ENCODE data around the gene LGALS12.
"Not testable (repeated sequence)": the region's sequence is repeated elsewhere in the genome, so short reads cannot be mapped to it uniquely, and the experiment has no call there.

The LGALS12 gene

DNA sequence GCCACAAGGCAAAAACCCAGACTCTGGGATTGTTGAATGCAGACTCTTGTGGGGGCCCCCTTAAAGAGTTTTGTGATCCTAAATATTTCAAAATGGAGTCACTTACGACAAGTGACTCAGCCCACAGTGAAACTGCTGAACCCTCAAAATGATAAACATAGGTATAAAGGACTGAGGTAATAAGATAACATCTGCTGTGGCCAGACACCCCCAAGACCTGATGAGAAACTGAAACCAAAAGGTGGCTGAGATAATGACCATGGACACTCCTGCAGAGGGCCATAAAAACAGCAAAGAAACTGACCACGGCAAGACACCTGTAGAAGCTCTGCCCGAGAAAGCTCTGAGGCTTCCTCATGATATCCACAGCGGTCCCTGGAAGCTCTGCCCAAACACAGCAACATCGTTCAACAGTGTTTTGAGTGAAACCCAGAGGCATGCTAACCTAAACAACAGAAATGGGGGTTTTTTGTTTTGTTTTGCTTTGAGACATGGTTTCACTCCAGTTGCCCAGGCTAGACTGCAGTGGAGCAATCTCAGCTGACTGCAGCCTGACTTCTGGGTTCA lies 29.1 kb downstream of the LGALS12 start:
- no peak for DNase-seq

- no peak for DNase-seq
Measured at GRCh38 chr11:63535734-63536133, 29.9 kb downstream of the LGALS12 start.

- DNase-seq, result no peak
Measured at GRCh38 chr11:63536669-63537292, 30.9 kb downstream of the LGALS12 start, which contains the start of gene PLAAT4. TSS of gene PLAAT4 (plus strand) at chr11:63536808. CDS start at chr11:63536869, 61 bp downstream.

- DNase-seq, result peak; percentile 56 to 79
Measured at GRCh38 chr11:63537293-63538101, 31.6 kb downstream of the LGALS12 start.

DNA sequence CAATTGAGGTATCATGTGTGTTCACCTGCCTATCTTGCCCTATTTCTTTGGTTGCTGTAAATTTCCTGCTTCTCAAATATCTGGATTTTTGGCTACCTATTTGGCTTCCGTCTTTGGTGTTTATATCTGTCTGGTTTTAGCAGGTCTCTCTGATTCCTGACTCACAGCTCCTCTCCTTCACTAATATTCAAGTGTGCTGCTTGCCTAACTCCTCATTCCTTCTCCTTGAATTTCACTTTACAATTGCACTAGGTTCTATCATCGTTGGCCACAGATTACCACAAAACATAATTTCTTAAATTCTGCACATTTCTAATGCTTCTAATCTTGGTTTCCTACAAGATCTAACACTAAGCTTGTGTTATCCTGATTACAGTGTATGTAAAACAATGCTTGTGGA lies 36.6 kb downstream of the LGALS12 start:
- not testable (repeated sequence) for DNase-seq

- no peak for DNase-seq
Measured at GRCh38 chr11:63543711-63544110, 37.8 kb downstream of the LGALS12 start.

DNA sequence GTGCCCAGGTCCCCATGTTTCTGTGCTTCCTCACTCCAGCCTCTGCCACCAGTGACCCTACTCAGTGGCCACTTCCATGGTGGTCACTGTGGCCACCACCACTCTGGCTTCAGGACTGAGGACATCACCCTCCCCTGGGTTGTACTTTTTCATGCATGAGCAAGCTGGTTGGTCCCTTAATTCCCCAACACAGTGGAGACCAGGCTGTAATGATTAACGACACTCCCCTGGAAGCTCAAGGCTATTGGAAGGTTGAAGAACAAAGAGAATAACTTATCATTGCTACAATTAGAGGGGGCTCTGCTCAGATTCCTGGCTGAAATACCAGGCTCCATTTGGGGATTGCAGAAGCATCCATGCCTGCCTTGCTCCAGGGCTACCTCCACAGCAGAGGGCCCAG lies 41.2 kb downstream of the LGALS12 start:
- no peak for DNase-seq

DNA sequence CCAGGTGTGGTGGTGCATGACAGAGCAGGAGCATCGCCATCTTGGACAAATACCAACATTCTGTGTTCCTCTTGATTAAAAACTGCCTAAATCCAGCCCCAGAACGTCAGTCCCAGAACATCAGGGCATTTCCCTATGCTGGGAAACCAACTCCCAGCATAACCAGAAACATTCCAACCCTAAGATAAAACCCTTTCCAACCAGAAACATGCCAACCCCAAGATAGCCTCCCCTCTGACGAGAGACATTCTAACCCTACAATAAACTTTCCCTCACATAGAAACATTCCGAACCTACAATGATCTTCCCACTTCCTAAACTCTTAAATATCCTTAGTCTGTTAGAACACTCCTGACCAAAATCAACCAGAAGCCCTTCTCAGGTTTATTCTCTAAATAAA lies 42.3 kb downstream of the LGALS12 start:
- no peak for DNase-seq

GRCh38 chr11:63549411-63549810 lies 43.5 kb downstream of the LGALS12 start:
- no peak for DNase-seq

DNA sequence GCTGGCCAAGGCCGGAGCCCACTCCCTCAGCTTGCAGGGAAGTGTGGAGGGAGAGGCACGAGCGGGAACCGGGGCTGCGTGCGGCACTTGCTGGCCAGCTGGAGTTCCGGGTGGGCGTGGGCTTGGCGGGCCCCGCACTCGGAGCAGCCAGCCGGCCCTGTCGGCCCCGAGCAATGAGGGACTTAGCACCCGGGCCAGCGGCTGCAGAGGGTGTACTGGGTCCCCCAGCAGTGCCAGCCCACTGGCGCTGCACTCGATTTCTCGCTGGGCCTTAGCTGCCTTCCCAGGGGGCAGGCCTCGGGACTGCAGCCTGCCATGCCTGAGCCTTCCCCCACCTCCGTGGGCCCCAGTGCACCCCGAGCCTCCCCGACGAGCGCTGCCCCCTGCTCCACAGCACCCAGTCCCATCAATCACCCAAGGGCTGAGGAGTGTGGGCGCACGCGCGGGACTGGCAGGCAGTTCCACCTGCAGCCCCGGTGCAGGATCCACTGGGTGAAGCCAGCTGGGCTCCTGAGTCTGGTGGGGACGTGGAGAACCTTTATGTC lies 44.3 kb downstream of the LGALS12 start:
- not testable (repeated sequence) for DNase-seq

GRCh38 chr11:63551091-63551888 lies 45.4 kb downstream of the LGALS12 start:
- no peak for DNase-seq

GRCh38 chr11:63551889-63552266 lies 46.0 kb downstream of the LGALS12 start:
- no peak for DNase-seq

DNA sequence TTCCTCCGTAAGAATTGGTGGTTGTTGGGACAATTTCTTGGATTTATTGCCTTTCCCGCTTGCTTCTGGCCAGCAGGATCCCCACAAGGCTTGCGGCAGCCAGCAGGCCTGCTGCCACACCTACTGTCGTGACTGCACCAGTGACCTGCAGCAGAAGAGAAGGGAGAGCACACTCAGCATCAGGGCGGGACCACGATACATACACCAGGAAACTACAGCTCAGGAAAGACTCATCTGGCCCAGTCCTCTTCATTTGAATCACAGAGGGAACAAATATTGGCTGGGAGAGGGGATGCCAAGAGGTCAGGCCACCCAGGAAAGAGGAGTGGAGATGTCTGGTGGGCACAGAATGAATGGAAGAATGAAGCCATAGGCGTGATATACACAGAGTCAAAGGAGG lies 47.0 kb downstream of the LGALS12 start:
- DNase-seq, result no peak

GRCh38 chr11:63553759-63554158 lies 47.9 kb downstream of the LGALS12 start:
- no peak for DNase-seq

DNA sequence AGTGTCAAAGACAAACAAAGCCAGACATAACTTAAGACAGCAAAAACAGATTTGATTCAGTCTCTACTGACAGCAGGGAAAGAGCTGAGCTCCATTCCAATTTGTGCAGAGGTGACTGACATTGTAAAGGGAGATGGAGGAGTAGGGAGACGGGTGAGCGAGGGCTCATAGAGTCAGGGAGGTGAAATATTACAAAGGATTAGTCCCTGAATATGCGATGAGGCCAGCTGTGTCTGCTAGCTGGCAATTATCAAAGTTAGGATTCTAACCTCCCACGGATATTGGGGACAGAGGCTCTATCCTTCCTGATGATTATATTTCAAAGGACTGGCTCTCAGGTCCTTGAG lies 49.0 kb downstream of the LGALS12 start:
- DNase-seq, result no peak

- DNase-seq, result no peak
Measured at GRCh38 chr11:63556404-63557013, 50.6 kb downstream of the LGALS12 start.

GRCh38 chr11:63557570-63557969 lies 51.7 kb downstream of the LGALS12 start:
- DNase-seq, result no peak

DNA sequence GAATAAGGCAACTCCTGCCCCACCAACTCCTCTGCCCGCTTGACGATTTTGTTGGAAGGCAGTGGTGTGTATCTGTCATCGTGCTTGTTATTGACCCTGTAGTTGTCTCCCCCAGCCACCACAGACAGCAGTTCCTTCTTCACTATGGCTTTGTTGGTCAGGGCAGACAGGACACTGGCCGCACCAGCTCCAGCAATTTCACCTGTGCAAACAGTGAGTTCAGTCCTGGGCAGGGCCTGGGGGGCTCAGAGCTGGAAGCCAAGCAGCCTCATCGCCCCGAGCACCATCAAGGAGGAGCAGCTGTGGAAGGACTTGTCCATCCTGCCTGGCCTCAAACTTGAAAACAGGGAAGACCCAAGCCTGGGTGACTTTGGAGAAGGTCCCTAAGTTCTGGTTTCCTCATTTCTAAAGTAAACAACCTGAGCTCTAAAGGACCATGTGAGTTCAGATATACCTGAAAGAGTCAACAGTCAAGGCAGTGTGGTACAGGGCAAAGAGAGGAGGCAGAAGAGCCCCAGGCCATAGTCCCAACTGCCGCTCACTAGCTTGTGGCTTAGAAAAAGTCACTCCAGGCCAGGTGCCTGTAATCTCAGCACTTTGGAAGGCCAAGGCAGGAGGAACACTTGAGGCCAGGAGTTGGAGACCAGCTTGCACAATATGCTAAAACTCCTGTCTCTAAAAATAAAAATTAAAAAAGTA lies 52.7 kb downstream of the LGALS12 start:
- no peak for DNase-seq

GRCh38 chr11:63560506-63561180 lies 54.8 kb downstream of the LGALS12 start:
- DNase-seq, result no peak

DNA sequence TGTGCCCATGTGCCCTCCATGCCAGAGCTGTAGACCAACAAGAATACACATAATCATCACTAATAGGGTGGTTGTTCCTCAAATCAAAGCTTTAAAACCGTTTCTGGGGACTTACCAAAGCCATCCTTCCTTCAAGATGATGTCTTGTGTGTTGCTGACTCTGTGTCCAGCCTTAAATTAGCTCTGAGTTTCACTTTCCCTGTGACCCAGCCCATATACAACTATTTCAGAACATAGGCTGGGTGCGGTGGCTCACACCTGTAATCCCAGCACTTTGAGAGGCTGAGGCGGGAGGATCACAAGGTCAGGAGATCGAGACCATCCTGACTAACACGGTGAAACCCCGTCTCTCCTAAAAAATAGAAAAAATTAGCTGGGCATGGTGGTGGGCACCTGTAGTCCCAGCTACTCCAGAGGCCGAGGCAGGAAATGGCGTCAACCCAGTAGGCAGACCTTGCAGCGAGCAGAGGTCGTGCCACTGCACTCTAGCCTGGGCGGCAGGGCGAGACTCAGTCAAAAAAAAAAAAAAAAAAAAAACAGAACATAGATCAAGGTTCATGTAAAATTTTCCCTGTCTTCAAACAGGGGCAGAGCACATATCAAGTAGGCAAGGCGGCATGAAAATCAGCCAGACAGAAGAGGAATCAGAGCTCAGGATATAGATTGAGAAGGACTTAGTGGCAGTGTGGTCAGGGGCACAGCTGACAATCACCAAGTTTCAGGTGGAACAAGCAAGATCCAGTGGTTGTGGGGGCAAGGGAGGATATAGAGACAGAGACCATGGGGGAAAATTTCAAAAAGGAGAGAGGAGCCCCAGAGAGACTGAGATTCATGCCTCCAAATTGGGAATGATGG lies 57.5 kb downstream of the LGALS12 start, which contains the start of gene PLAAT2:
Gene PLAAT2, minus strand, starts transcription at position 179 of the 855 bp plus-strand sequence. Its CDS starts 55 bp downstream, at position 124.
- DNase-seq, result no peak

Measured in NCI-H446 (cell line).